ENCODE measurements around the gene MIEN1.

The MIEN1 gene

GRCh38 chr17:39730095-39730921, at the start of gene MIEN1:
Gene MIEN1, minus strand, starts transcription at chr17:39730532. Its CDS starts 37 bp downstream, at chr17:39730495.
- Histone ChIP-seq H3K9me3 (ENCODE audit: insufficient read depth, low read length) (no peaks in the 10 kb centered on the region), H3K27me3 (ENCODE audit: low read depth, low read length) (no peaks in the 10 kb centered on the region), H3K79me2 (ENCODE audit: low read length) (peaks cover 10% of the 10 kb centered on the region), H3K4me2 (ENCODE audit: low read length) (peak within 1 kb of the TSS; percentile 99), H3K36me3 (replicated peaks; ENCODE audit: low read depth, low read length) (peaks cover 14% of the 10 kb centered on the region), H3K27ac (ENCODE audit: low read length) (peak within 1 kb of the TSS; percentile 59), H3K9ac (ENCODE audit: low read length) (peak within 1 kb of the TSS; percentile 95), H4K20me1 (ENCODE audit: insufficient read depth, low read length) (no peaks in the 10 kb centered on the region), H3K4me3 (ENCODE audit: low read length) (peak within 1 kb of the TSS; percentile 98), H2AFZ (ENCODE audit: low read depth, low read length) (peak within 1 kb of the TSS; percentile 77), H3K4me1 (ENCODE audit: low read length) (peaks cover 6% of the 10 kb centered on the region)
- peak; percentile 73 for TF ChIP-seq CTCF (IDR thresholded peaks at IDR 0.05; ENCODE audit: low read depth, low read length)
- TF ChIP-seq EZH2phosphoT487 (IDR thresholded peaks at IDR 0.05; ENCODE audit: low read depth), result no peak

- Histone ChIP-seq H3K4me3 (ENCODE audit: low read length) (peak overlapping the region; percentile 76), H3K4me1 (ENCODE audit: low read length) (peaks cover 98% of the 10 kb centered on the region), H3K79me2 (ENCODE audit: low read length) (peaks cover 81% of the 10 kb centered on the region), H3K27me3 (ENCODE audit: low read depth, low read length) (no peaks in the 10 kb centered on the region), H3K27ac (ENCODE audit: low read length) (peak overlapping the region; percentile 99), H3K4me2 (ENCODE audit: low read length) (peak overlapping the region; percentile 90), H3K36me3 (replicated peaks; ENCODE audit: low read depth, low read length) (peaks cover 39% of the 10 kb centered on the region), H3K9me3 (ENCODE audit: insufficient read depth, low read length) (no peaks in the 10 kb centered on the region), H3K9ac (ENCODE audit: low read length) (peak overlapping the region; percentile 93), H4K20me1 (ENCODE audit: insufficient read depth, low read length) (no peaks in the 10 kb centered on the region), H2AFZ (ENCODE audit: low read depth, low read length) (no peak overlapping the region)
- no peak for TF ChIP-seq EZH2phosphoT487 (IDR thresholded peaks at IDR 0.05; ENCODE audit: low read depth)
- TF ChIP-seq CTCF (IDR thresholded peaks at IDR 0.05; ENCODE audit: low read depth, low read length), result no peak
Measured at GRCh38 chr17:39777534-39778365, 47.4 kb upstream of the MIEN1 start.

GRCh38 chr17:39776252-39776651, 45.9 kb upstream of the MIEN1 start:
- TF ChIP-seq CTCF (IDR thresholded peaks at IDR 0.05; ENCODE audit: low read depth, low read length) (no peak), EZH2phosphoT487 (IDR thresholded peaks at IDR 0.05; ENCODE audit: low read depth) (no peak)
- Histone ChIP-seq H3K4me3 (ENCODE audit: low read length) (peak overlapping the region; percentile 76), H3K36me3 (replicated peaks; ENCODE audit: low read depth, low read length) (peaks cover 35% of the 10 kb centered on the region), H3K27me3 (ENCODE audit: low read depth, low read length) (no peaks in the 10 kb centered on the region), H3K9me3 (ENCODE audit: insufficient read depth, low read length) (no peaks in the 10 kb centered on the region), H3K27ac (ENCODE audit: low read length) (peak overlapping the region; percentile 99), H3K4me2 (ENCODE audit: low read length) (peak overlapping the region; percentile 90), H3K79me2 (ENCODE audit: low read length) (peaks cover 81% of the 10 kb centered on the region), H2AFZ (ENCODE audit: low read depth, low read length) (no peak overlapping the region), H3K4me1 (ENCODE audit: low read length) (peaks cover 99% of the 10 kb centered on the region), H3K9ac (ENCODE audit: low read length) (peak overlapping the region; percentile 93), H4K20me1 (ENCODE audit: insufficient read depth, low read length) (no peaks in the 10 kb centered on the region)

GRCh38 chr17:39775031-39775430, 44.7 kb upstream of the MIEN1 start:
- Histone ChIP-seq H3K9me3 (ENCODE audit: insufficient read depth, low read length) (no peaks in the 10 kb centered on the region), H4K20me1 (ENCODE audit: insufficient read depth, low read length) (no peaks in the 10 kb centered on the region), H3K4me3 (ENCODE audit: low read length) (peak overlapping the region; percentile 56), H2AFZ (ENCODE audit: low read depth, low read length) (no peak overlapping the region), H3K27me3 (ENCODE audit: low read depth, low read length) (no peaks in the 10 kb centered on the region), H3K9ac (ENCODE audit: low read length) (peak overlapping the region; percentile 93), H3K27ac (ENCODE audit: low read length) (peak overlapping the region; percentile 99), H3K79me2 (ENCODE audit: low read length) (peaks cover 75% of the 10 kb centered on the region), H3K4me1 (ENCODE audit: low read length) (peaks cover 99% of the 10 kb centered on the region), H3K36me3 (replicated peaks; ENCODE audit: low read depth, low read length) (peaks cover 36% of the 10 kb centered on the region), H3K4me2 (ENCODE audit: low read length) (peak overlapping the region; percentile 77)
- TF ChIP-seq CTCF (IDR thresholded peaks at IDR 0.05; ENCODE audit: low read depth, low read length), result no peak
- TF ChIP-seq EZH2phosphoT487 (IDR thresholded peaks at IDR 0.05; ENCODE audit: low read depth), result no peak

All from OCI-LY3 (cell line).